Measurements from ENCODE around the gene TNPO3. TPM values are rescaled to one million over a fixed set of nuclear protein-coding genes. Genes with fewer than 3 reads are reported as not detected.

TNPO3 gene
- total RNA-seq, 1 donor, result 46.0 TPM

DNA sequence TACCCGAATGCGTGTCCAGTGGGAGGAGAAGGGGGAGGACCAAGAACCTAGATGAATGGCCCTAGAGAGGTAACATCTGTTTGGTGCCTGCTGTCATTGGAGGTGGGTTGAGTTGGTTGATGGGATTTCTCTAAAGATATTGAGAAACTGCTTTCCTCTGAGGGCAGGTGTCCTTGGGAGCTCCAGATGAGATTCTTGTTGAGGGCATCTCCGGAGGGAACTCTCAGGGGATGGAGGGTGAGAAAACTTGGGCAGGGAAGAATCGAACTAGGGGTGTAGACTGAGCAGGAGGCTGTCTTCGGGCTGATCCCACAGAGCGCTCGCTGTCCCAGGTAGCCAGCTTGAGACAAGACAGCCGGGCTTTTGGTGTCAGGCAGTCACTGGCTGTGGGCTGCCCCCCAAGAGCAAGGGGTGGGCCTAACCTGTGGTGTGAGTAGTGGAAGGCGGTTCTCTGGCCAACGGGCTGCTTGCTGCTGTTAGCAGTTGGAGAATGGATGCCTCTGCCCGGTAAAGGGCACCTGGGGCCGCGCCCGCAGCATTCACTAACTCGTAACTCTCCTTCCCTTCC is 113.5 kb downstream of the TNPO3 start:
- DNase-seq (ENCODE audit: low read depth in 2 of 3, low spot score in 2 of 3), result no peak

DNA sequence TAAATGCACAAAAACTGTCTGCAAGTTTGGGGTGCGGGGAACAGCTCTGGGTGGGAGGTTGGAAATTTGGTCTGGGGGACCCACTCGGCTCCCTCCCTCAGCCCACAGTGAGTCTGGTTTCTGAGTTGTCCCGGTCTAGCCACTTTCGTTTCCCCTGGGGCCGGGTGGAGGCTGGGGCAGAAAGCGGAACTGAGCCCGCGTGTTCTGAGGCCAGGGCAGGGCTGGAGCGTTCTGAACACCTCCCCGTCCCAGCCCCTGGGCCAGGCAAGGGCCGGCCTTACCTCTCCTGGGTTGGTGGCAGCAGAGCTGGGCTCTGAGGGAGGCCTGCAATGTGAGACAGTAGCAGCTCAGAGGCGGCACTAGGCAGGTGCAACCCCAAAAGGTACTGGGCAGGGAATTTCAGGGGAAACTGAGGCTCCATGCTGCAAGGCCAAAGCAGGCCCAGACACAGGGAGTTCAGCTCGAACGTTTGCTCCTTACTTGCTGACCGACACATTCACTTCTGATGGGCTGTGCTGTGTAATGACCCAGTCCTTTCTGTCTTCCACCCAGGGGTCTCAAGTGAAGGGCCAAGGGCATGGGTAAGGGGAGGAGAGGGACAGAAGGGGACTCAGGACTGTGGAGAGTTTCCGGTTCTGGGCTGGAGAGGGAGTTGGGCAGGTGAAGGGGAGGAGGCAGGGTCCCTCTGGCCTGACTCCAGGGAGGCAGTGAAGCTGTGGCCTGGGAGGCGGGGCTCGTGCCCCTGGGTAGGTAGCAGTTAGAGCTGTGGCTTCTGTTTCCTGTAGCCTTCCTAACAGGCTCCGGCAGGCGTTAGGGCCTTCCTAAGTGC is 114.2 kb downstream of the TNPO3 start:
- DNase-seq (ENCODE audit: low read depth in 2 of 3, low spot score in 2 of 3), result peak in 2 of 3 donors; percentile 77 to 83

DNA sequence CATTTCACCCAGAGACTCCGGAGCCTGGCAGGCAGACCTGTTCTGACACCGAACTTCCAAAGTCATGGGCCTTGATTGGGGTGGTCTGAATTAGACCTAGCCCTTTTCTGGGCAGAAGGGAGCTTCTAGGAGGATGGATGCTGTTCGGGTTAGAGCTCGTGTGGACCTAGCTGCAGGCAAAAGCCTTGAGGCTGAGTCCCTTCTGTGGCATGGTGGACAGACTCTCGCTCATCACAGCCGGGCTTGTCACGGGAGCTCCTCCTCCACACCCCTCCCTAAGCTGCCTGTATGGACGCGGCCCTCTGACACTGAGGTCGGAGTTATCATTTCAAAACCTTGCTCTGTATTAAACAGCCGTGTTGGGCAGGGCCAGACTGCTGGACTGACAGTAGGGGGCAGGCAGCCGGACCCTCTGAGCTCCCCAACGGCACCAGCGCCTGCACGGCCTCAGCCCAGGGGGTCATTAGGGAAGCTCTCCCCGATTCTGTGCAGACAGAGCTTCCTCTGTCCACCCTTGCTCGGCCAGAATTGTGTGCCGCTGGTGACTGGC is 115.0 kb downstream of the TNPO3 start:
- no peak for DNase-seq (ENCODE audit: low read depth in 2 of 3, low spot score in 2 of 3)

DNA sequence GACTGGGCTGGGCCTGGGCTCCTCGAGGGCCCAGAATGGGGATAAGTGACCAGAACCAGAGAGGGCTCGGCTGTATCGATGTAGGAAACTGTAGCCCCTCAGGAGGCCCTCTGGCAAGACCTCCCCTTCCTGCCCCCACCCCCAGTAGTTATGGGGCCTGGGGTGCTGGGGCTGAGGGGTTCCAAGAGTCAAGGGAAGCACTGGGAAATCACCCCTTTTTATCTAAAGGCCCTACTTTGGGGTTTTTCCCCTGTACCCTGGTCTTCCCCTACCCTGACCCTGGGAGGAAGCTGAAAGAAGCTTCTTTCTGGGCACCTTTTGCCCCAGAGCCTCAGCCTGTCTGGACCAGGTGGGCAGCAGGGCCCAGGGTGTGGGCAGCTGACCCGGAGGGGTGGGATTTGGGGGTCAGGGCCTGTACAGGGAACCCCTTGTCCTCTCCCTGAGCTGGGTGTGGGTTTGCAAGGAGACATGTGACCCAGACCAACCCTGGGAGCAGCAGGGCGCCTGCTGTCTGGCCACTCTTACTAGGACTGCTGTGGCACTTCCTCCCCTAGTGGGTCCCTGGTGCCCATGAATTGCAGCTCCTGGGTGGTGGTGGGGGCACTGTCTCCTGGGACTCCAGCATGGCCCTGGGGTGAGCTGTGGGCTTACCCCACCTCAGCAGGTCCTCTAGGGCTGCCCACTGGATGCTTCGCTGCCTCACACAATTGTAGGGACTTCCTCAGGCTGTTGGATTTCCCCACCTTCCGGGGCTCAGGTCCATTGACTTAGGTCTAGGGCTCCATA is 115.6 kb downstream of the TNPO3 start:
- peak in 1 of 3 donors; percentile 26 for DNase-seq (ENCODE audit: low read depth in 2 of 3, low spot score in 2 of 3)

DNA sequence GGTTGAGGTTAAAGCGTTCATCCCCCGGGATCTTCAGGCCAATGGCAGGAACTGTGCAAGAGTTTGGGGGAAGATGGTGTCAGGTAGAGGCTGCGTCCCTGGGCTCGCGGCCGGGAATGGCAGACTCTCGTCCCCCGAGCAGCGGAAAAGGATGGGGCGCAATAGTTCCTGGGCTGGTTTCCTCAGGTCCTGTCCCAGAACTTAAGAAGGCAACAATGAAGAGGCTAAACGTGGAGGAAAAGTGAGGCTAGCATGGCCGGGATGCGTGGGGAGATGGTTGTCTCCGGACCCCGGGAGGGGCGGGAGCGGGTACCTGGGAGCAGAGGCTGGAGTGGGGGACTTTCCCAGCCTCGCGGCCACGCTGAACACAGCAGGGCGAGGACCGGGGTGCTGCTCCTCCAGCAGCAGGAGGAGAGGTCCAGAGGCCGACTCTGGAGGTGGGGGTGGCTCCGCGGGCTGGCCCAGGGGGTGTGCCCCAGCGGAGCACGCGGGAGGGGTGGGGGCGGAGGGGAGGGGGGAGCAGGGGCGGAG is 116.3 kb downstream of the TNPO3 start:
- peak in 1 of 3 donors; percentile 25 for DNase-seq (ENCODE audit: low read depth in 2 of 3, low spot score in 2 of 3)

DNA sequence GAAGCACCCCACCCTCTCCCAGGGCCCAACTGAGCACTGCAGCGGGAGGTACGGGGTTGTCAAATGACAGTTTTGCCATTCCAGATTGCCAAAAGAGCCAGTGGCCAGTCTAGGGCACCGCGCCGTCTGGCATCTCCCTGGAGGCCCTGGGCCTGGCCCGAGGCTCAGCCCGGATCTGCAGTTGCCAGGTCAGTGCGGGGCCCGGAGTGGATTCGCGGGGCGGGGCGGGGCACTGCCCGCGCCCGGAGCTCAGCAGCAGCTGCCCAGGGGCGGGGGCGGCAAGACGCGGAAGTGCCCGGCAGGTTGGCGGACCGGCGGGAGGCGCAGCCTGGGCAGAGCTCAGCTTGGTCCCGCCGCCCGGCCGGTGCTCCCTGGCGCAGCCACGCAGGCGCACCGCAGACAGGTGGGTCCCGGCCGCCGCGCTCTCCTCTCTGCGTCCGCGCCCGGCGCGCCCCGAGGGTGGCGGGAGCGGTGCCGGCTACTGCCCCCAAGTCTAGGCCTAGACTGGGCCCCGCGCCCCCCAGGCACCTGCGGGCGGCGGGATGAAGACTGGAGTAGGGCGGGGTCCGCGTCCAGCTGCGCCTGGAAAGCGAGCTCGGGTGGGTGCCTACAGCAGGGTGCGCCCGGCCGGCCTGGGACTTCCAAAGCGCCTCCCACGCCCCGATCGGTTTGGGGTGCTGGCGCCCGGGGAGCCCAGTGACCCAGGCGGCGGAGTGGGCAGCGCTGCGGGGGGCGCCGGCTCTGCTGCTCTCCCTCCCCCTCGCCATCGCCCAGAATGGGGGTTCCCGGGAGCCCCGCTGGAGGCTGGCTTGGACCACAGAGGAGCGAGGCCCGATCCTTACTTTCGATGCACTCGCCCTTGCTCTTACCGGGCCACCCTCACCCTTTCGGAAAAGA is 117.0 kb downstream of the TNPO3 start, which contains the start of gene IRF5:
Gene IRF5, plus strand, starts transcription at position 281 of the 897 bp plus-strand sequence. CDS start 4,155 bp downstream, outside the sequence.
- peak in 2 of 3 donors; percentile 35 to 41 for DNase-seq (ENCODE audit: low read depth in 2 of 3, low spot score in 2 of 3)

DNA sequence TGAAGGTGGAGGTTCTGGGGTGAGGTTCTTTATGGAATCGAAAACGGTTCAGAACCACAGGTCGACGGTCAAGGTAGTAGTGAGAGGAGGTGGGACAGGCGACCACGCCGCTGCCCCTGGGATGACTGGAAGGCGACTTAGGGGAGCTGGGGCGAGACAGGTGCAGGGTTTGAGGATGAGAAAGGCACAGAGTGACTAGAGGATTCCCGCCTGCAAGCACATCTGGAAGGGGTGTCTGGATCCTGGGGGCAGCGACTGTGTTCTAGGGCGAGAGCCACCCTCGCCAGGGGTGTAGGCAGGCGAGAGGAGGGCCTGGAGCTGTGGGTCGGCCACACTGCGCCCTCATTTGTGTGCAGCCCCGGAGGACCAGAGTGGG is 117.7 kb downstream of the TNPO3 start:
- no peak for DNase-seq (ENCODE audit: low read depth in 2 of 3, low spot score in 2 of 3)

DNA sequence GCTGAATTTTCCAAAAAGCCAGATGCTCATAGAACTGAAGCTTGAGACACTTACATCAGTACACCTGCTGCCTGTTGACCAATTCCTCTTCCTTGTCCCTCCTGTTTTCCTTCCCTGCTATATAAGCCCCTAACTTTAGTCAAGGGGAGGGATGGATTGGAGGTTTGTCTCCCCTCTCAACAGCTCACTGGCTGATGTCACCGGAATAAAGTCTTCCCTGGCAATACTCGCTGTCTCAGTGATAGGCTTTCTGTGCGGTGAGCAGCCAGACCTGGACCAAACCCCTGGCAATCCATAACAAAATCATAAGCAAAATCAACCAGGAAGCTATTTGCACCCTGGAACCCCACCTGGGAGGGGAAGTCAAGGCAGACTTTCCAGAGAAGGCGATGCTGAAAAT is 118.1 kb downstream of the TNPO3 start:
- DNase-seq (ENCODE audit: low read depth in 2 of 3, low spot score in 2 of 3), result no peak

DNA sequence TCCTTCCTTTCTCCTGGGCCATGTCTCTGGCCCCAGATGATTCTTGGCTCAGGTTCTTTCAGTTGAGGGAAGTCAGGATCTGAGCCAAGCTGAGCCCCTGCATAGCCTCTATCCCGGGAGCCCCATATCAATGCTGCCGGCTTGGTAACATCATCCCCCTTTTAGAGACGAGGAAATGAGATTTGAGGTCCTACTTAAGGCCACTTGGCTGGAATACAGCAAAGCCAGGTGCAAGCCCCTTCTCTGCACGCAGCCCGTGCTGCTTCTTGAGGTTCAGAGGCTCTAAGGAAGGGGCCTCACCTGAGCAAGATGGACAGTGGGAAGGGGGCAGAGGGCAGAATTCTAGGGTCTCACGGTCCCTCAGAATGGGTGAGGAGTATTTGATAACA is 119.6 kb downstream of the TNPO3 start:
- no peak for DNase-seq (ENCODE audit: low read depth in 2 of 3, low spot score in 2 of 3)

DNA sequence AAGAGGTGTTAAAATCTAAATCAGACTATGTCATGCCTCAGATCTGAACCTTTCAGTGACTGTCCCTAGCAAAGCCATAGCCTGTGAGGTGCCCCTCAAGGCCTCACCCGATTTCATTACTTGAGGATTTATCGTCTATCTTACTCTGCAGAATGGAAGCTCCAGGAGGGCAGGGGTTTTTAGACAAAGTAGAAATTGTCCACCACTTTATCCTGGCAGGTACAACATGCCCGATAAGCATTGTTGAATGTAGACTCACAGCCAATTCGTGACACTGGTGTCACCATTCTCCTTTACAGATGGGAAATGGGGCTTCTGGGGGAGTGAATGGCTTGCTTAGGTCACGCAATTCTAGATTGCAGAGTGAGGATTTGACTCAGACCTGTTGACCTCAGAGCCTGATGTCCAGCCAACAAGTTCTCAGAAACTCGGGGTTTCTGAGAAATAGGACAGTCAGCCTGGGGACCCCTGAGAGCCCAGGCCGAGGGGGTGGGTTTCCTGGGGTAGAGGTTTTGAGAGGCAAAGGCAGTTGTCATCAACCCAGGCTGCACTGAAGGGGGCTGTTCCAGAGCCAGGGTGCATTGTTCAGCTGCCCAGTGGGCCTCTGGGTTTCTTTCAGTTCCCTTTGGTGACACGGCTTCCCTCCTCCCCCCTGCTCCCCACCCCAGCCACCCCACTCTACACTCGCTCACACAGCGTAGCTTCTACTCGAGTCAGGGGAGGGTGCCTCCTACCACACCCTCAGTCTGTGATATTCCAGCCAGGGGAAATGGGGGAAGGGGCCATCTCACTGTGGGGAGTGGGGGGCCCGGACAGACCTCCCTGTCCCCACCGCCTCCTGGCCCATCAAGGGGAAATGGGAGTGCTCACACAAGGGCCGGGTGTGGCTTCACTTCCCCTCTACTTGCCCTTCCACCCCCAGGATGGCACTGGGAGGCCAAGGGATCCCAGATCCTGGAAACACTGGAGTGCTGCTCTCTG is 120.3 kb downstream of the TNPO3 start:
- DNase-seq (ENCODE audit: low read depth in 2 of 3, low spot score in 2 of 3), result peak in 2 of 3 donors; percentile 26 to 48

DNA sequence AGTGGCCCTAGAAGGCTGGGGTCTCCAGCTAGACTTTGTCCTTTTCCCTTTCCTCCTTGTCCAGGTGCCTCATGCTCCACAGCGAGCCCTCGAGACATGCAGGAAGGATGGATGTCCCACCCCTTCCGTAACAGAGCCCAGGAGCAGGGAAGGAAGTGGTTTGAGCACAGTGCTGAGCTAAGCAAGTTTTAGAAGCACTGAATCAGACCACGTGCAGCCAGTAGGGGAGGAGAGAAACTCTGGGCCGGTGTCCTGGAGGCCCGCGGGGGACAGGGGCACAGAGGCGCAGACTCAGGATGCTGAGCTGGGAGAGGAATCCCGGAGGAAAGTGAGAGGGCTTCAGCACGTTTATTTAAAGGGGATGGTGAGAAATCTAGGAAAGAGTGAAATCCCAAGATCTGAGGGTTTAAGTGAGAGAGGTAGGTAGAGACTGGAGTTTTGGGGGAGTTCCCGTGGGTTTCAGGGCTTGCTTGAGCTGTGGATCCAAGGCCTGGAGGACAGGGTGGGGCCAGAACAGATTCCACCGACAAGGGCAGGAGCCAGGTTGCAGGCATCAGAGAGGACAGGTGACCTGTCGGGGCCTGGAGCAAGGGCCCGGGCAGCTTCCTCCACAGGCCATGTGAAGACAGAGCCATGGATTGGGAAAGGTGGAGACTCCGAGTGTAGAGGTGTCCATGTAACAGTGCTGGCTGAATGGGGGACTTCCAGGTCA is 121.6 kb downstream of the TNPO3 start:
- DNase-seq (ENCODE audit: low read depth in 2 of 3, low spot score in 2 of 3), result peak in 2 of 3 donors; percentile 48 to 56

DNA sequence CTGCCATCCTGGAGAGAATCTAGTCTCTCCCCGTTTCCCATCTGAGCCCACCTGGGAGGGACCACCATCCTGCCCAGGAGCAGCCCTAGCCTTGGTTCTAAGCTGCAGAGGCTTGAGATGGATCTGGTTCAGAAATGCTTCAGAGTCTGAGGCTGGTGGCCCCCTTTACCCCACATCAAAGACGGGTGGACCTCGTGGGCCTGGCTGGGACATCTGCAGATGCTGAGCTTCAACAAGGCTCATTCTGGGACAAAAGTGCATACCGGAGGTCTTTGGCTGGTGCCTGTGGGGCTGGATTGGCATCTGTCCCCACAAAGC is 122.1 kb downstream of the TNPO3 start:
- DNase-seq (ENCODE audit: low read depth in 2 of 3, low spot score in 2 of 3), result no peak

DNA sequence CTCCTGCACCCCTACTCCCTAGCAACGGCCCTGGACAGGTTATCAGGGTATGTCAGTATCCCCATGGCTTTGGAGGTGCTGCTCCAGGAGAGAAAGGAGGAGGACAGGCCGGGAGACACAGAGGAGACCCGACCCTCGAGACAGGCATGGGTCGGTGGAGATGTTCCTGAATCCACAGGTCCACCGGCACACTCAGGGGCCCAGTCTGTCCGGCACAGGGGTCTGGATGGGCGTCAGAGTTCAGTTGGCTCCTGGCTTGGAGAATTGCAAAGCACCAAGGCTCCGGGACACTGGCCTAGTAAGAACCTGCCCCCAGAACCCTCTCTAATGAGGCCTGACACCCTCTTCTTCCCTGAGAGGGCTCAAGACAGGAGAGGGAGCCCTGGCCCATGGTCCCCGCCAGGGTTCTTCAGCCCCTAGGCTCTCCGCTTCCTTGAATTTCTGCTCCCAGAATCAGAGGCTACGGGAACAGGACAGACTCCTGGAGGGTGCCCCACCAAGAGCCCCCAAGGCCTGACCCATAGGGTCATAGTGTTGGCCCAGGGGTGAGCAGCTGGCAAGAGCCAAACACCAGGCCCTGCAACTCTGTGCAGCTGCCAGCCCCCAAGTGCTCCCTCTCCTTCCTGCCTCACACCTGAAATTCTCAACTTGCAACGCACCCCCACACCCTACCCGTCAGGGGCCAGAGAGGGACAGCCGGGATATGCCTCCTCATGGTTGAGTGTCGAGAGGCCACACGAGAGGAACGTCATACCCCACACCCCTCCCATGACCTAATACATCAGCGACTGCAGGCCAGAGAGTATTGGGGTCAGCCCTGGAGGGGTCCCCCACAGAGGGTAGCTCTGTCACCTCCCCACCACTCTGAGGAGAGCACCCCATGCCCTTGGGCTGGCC is 122.7 kb downstream of the TNPO3 start:
- no peak for DNase-seq (ENCODE audit: low read depth in 2 of 3, low spot score in 2 of 3)

DNA sequence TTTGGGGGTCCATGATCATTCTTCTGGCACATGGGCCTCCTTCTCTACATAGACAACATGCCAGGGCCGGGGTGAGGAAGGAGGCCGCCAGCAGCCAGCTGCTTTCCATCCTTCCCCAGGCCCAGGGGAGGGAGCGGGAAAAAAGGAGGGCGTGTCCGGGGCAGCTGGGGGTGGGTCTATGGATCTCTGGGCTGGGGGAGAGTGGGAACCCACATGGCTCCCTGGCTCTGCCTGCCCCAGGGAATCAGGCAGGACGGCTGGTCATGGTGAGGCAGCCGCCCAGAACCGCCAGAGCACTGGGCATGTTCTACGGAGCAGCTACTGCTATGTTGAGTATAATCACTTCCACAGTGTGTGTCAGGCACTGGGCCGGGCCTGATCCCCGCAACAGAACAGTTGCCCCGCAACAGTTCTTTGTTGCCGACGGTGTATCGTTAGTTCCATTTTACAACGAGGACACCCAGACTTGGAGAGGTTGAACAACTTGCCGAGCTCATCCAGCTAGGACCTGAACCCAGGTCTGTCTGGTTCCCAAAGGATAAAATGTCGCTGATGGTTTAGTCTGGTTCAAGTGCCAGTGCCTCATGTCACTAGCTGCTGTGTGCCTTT is 123.6 kb downstream of the TNPO3 start:
- no peak for DNase-seq (ENCODE audit: low read depth in 2 of 3, low spot score in 2 of 3)

DNA sequence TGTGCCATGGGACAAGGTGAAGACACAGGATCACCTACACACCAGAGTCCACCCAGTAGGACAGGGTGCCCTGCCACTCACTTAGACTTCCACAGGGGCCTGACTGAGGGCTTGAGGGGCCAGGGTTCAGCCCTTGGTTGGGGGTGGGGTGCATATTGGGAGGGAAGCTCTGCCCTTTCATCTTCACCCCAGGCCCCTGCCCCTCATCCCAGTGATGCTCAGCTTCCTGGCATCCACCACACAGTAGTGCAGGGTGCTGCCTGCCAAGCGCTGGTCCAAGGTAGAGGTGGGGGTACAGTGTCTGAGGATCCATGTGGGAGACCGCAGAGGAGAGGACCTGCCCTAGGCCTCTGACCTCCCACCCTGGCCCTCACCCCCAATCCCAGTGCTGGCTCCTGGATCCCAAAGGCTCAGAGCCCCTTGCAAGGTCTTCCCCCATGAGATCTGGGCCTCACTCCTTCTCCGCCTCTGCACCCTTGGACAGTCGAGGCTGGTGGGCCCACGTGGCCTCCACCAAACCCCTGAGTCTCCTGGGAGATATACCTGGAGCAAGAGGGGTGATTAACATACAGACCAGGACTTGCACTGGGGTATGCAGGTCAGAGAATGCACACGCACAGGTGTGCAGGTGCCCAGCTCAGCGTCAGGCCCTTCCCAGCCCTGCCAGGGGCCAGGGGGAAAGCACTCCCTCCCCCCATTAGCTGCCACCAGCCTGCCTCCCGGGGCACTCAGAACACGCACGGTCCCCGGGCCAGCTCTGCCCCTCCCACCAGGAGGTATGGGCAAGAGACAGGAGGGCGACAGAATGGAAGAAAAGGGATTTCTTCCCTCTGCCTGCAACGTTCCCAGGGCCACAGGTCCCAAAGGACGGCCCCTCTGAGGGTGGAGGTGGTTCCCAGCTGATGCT is 125.8 kb downstream of the TNPO3 start:
- DNase-seq (ENCODE audit: low read depth in 2 of 3, low spot score in 2 of 3), result no peak
